Endothelial cell of umbilical vein (primary cell): Measurements from ENCODE around the gene MICB. TPM values are rescaled to one million over a fixed set of nuclear protein-coding genes. Genes with fewer than 3 reads are reported as not detected.

Experiments
- BruUV-seq: library from RNA; stranded (reverse); fragments of 400-500 nt; replicated peaks from 2 replicates; lab custom pipeline; 2021; lab: Mats Ljungman, UMichigan
- CTCF ChIA-PET: fragments of 300-600, 350-600 bp; sonication (Branson Sonifier 250); formaldehyde crosslinking; loops from one replicate; lab custom pipeline; 2021; ENCODE audit warnings: antibody characterized with exemption, inconsistent platforms; lab: Charles Lee
- POLR2A ChIA-PET: fragments of 300-600, 350-600 bp; sonication (Branson Sonifier 250); formaldehyde crosslinking; loops from one replicate; lab custom pipeline; 2021; ENCODE audit warnings: antibody characterized with exemption, inconsistent platforms; lab: Charles Lee
- DNase-seq: peaks from one replicate; pipeline ENCODE4 v3.0.0-alpha.2; 2011; ENCODE audit warnings: low read depth, low spot score
- FAIRE-seq: peaks from 2 replicates; lab custom pipeline; 2011; peaks lifted over from hg19 to GRCh38; lab: Jason Lieb, UNC
- H2AFZ ChIP-seq: 2 replicates; pipeline ENCODE4 v1.6.0; 2012; ENCODE audit warnings: low read depth, low read length, control low read depth, inconsistent platforms
- H3K27ac ChIP-seq: 2 replicates; pipeline ENCODE4 v1.5.1; 2011; ENCODE audit warnings: low read depth, mild to moderate bottlenecking, control low read depth, low read length, moderate library complexity; ENCODE audit not compliant: insufficient read depth
- H3K27me3 ChIP-seq, 2 experiments: 2 replicates each; pipeline versions ENCODE4 v1.6.0 to v1.6.1; 2011; ENCODE audit warnings: low read length in 2 of 2, mixed read lengths in 1 of 2; ENCODE audit not compliant: control insufficient read depth in 2 of 2, insufficient read depth in 2 of 2
- H3K36me3 ChIP-seq, 2 experiments: 2 replicates in 1 of 2; 3 replicates in 1 of 2; pipeline ENCODE4 v1.5.1; 2011; ENCODE audit warnings: low read length in 2 of 2, mild to moderate bottlenecking in 1 of 2, moderate library complexity in 1 of 2; ENCODE audit not compliant: control insufficient read depth in 2 of 2, insufficient read depth in 2 of 2; ENCODE audit errors: extremely low read depth in 1 of 2
- H3K4me1 ChIP-seq: 3 replicates; pipeline ENCODE4 v1.5.1; 2011; ENCODE audit warnings: mild to moderate bottlenecking, low read length; ENCODE audit not compliant: control insufficient read depth, insufficient read depth; ENCODE audit errors: extremely low read depth
- H3K4me2 ChIP-seq: 2 replicates; pipeline ENCODE4 v1.6.1; 2011; ENCODE audit warnings: low read length, control low read depth, mixed read lengths; ENCODE audit not compliant: insufficient read depth
- H3K4me3 ChIP-seq, 3 experiments: fragments of 200-600 bp in 1 of 3; sonication (generic), shearing (Covaris generic) in 1 of 3; replicated peaks in 1 of 3; 2 replicates each; pipeline ENCODE4 v1.5.1; 2011 to 2016; ENCODE audit warnings: control low read depth in 3 of 3, low read length in 3 of 3, mild to moderate bottlenecking in 2 of 3, inconsistent platforms in 1 of 3, low read depth in 1 of 3, moderate library complexity in 1 of 3; ENCODE audit not compliant: insufficient read depth in 1 of 3
- H3K79me2 ChIP-seq: 2 replicates; pipeline ENCODE4 v1.6.0; 2012; ENCODE audit warnings: low read length, inconsistent platforms; ENCODE audit not compliant: control insufficient read depth, insufficient read depth
- H3K9ac ChIP-seq: replicated peaks from 2 replicates; pipeline ENCODE3; 2011; ENCODE audit warnings: low read length, control low read depth; ENCODE audit not compliant: insufficient read depth; ENCODE audit errors: extremely low read depth
- H3K9me1 ChIP-seq: replicated peaks from 3 replicates; pipeline ENCODE4 v1.6.0; 2011; ENCODE audit warnings: mild to moderate bottlenecking, low read length; ENCODE audit not compliant: control insufficient read depth, insufficient read depth; ENCODE audit errors: extremely low read depth
- H3K9me3 ChIP-seq: replicated peaks from 2 replicates; pipeline ENCODE4 v1.5.1; 2012; ENCODE audit warnings: low read length, inconsistent platforms; ENCODE audit not compliant: control insufficient read depth, insufficient read depth
- H4K20me1 ChIP-seq: replicated peaks from 2 replicates; pipeline ENCODE3; 2011; ENCODE audit warnings: mild to moderate bottlenecking, low read length; ENCODE audit not compliant: control insufficient read depth, insufficient read depth; ENCODE audit errors: extremely low read depth
- EZH2 ChIP-seq: IDR thresholded peaks from 2 replicates; pipeline ENCODE4 v1.6.1; 2012; ENCODE audit warnings: borderline replicate concordance, low read depth, mild to moderate bottlenecking, moderate library complexity, low read length, inconsistent platforms; ENCODE audit not compliant: severe bottlenecking
- FOS ChIP-seq: IDR thresholded peaks from 2 replicates; pipeline ENCODE4 v1.6.1; 2011; ENCODE audit warnings: mild to moderate bottlenecking, low read length, moderate library complexity, borderline replicate concordance; ENCODE audit not compliant: insufficient read depth
- GATA2 ChIP-seq: IDR thresholded peaks from 2 replicates; pipeline ENCODE4 v1.7.0; 2011; ENCODE audit warnings: low read depth, mild to moderate bottlenecking, moderate library complexity, mixed read lengths, low read length; ENCODE audit not compliant: insufficient read length, insufficient read depth
- JUN ChIP-seq: IDR thresholded peaks from 2 replicates; pipeline ENCODE4 v1.6.1; 2011; ENCODE audit warnings: borderline replicate concordance, low read depth; ENCODE audit not compliant: insufficient read length, insufficient read depth
- MAX ChIP-seq: IDR thresholded peaks from 2 replicates; pipeline ENCODE4 v1.6.1; 2011; ENCODE audit not compliant: insufficient read depth, insufficient read length
- MYC ChIP-seq: IDR thresholded peaks from one replicate; pipeline ENCODE4 v1.6.1; 2011; ENCODE audit warnings: mild to moderate bottlenecking, low read depth, low read length
- POLR2A ChIP-seq: IDR thresholded peaks from 2 replicates; pipeline ENCODE4 v1.6.1; 2012; ENCODE audit warnings: low read depth, mild to moderate bottlenecking, control low read depth, low read length
- POLR2AphosphoS5 ChIP-seq: IDR thresholded peaks from 2 replicates; pipeline ENCODE4 v1.6.1; 2012; ENCODE audit warnings: low read depth, mild to moderate bottlenecking, control low read depth, low read length, moderate library complexity; ENCODE audit not compliant: insufficient read depth
- dilution Hi-C: fragments of 300-500 bp; cut with MboI; formaldehyde crosslinking; loops from one replicate; pipeline ENCODE4 v1.15.0; 2019; ENCODE audit warnings: low sequenced_read_pairs; ENCODE audit not compliant: extremely low pct_ligation_motif_present
- intact Hi-C: fragments of 100-400 bp; cut with micrococcal nuclease; formaldehyde crosslinking; loops from one replicate; pipeline ENCODE4 v1.10.0; 2022
- polyA plus RNA-seq, 4 experiments: library from polyadenylated mRNA; depleted of rRNA in 3 of 4; stranded (reverse) in 3 of 4; unstranded in 1 of 4; fragments of >200 nt; gene quantifications; 2 replicates each; pipeline versions ENCODE4 v1.2.1 to v1.2.3, GENCODE V29; 2011 to 2012; ENCODE audit warnings: missing spikeins in 1 of 4
- total RNA-seq: library from RNA; stranded (reverse); gene quantifications from 2 replicates; pipeline ENCODE4 v1.2.3, GENCODE V29; 2021
- TF ChIP-seq, protein P1 (sequence below), 2 donors: IDR thresholded peaks; 1 replicate in 1 of 2; 2 replicates in 1 of 2; pipeline ENCODE4 v1.5.1; 2011; ENCODE audit warnings: low read length in 2 of 2, mild to moderate bottlenecking in 2 of 2, moderate library complexity in 2 of 2, control low read depth in 1 of 2, inconsistent platforms in 1 of 2, low read depth in 1 of 2; ENCODE audit not compliant: insufficient read depth in 1 of 2; ENCODE audit errors: extremely low read depth in 1 of 2

The MICB gene
- total and polyA plus RNA-seq, 2 donors (not counting 3 experiments of a cell fraction or from before 2014, with no cell fraction given), result 32.8 to 36.3 TPM

DNA sequence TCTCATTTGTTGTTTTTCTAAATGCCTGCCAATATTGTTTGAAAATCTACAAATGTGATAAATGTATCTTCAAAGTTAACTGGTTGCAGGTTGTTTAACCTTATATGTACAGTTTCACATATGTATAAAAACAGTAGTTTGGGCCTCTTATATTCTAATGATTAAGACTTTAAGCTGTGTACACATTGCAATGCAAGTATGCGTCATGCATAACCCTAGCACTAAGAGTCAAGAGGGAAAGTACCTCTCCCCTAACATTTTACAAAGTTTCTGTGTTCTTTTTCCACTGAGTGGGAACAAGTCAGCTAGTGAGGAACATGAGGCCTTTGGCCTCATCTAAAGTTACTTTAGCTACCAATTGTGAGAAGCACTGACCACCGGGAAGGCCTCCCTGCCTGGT is 25.7 kb upstream of the MICB start:
- no peak overlapping the region for H3K4me2 ChIP-seq
- H4K20me1 ChIP-seq, result no peaks in the 10 kb centered on the region
- H2AFZ ChIP-seq, result no peak overlapping the region
- intact Hi-C loops (no loop called here), dilution Hi-C loops (no loop called here)
- DNase-seq (no peak), FAIRE-seq (no peak)
- no peaks in the 10 kb centered on the region for H3K9me3 ChIP-seq
- H3K36me3 ChIP-seq, result no peaks in the 10 kb centered on the region
- no TSS peak for BruUV-seq
- H3K9ac ChIP-seq, result no peak overlapping the region
- H3K9me1 ChIP-seq, result no peaks in the 10 kb centered on the region
- TF ChIP-seq POLR2A, result no peak
- TF ChIP-seq FOS, result no peak
- TF ChIP-seq POLR2AphosphoS5, result no peak
- TF ChIP-seq EZH2, result no peak
- no peak for TF ChIP-seq MAX
- no peak for TF ChIP-seq JUN
- TF ChIP-seq, protein P1, sequence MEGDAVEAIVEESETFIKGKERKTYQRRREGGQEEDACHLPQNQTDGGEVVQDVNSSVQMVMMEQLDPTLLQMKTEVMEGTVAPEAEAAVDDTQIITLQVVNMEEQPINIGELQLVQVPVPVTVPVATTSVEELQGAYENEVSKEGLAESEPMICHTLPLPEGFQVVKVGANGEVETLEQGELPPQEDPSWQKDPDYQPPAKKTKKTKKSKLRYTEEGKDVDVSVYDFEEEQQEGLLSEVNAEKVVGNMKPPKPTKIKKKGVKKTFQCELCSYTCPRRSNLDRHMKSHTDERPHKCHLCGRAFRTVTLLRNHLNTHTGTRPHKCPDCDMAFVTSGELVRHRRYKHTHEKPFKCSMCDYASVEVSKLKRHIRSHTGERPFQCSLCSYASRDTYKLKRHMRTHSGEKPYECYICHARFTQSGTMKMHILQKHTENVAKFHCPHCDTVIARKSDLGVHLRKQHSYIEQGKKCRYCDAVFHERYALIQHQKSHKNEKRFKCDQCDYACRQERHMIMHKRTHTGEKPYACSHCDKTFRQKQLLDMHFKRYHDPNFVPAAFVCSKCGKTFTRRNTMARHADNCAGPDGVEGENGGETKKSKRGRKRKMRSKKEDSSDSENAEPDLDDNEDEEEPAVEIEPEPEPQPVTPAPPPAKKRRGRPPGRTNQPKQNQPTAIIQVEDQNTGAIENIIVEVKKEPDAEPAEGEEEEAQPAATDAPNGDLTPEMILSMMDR (IDR thresholded peaks at IDR 0.05; ENCODE audit: extremely low read depth in 1 of 2, insufficient read depth in 1 of 2, low read depth in 1 of 2, low read length in 2 of 2), result no peak
- no peak for TF ChIP-seq GATA2
- no peak for TF ChIP-seq MYC
- H3K4me3 ChIP-seq, result no peak overlapping the region
- peaks cover 1 to 7% of the 10 kb centered on the region in 2 experiments for H3K27me3 ChIP-seq
- H3K27ac ChIP-seq, result no peak overlapping the region
- no peaks in the 10 kb centered on the region for H3K79me2 ChIP-seq
- CTCF ChIA-PET, result interaction anchor here (1.2 kb wide), 1 partner anchor 10 kb away, joined by 4 read pairs; no protein-coding TSS in a partner anchor
- POLR2A ChIA-PET, result no interaction called here
- no peaks in the 10 kb centered on the region for H3K4me1 ChIP-seq
